Activated naive CD4-positive, alpha-beta T cell treated with anti-CD3 and anti-CD28 coated beads for 36 hours (primary cell): Measurements from ENCODE around the gene MAOB. TPM values are rescaled to one million over a fixed set of nuclear protein-coding genes. Genes with fewer than 3 reads are reported as not detected.

Experiments used
- CTCF ChIA-PET: fragments of 350-600 bp; sonication (Branson Sonifier 250); formaldehyde crosslinking; loops from one replicate; lab custom pipeline; 2021; ENCODE audit warnings: antibody characterized with exemption; lab: Charles Lee
- DNase-seq: peaks from one replicate; pipeline ENCODE4 v3.0.0-alpha.2; 2020
- H3K27ac Mint-ChIP-seq: one replicate; pipeline ENCODE4 v1.8.0; 2021; ENCODE audit warnings: mild to moderate bottlenecking, mixed read lengths
- H3K27me3 Mint-ChIP-seq: one replicate; pipeline ENCODE4 v1.8.0; 2021; ENCODE audit warnings: low read depth, mixed read lengths
- H3K36me3 Mint-ChIP-seq: one replicate; pipeline ENCODE4 v1.8.0; 2021; ENCODE audit warnings: low read depth, mixed read lengths
- H3K4me1 Mint-ChIP-seq: one replicate; pipeline ENCODE4 v1.8.0; 2021; ENCODE audit warnings: low read depth, mixed read lengths
- H3K4me3 Mint-ChIP-seq: one replicate; pipeline ENCODE4 v1.8.0; 2021; ENCODE audit warnings: mild to moderate bottlenecking, moderate library complexity, mixed read lengths
- H3K9me3 Mint-ChIP-seq: one replicate; pipeline ENCODE4 v1.8.0; 2021; ENCODE audit warnings: mixed read lengths
- intact Hi-C: fragments of 100-400 bp; cut with micrococcal nuclease; formaldehyde crosslinking; loops from one replicate; pipeline ENCODE4 v1.15.1; 2023
- total RNA-seq, 2 experiments: library from RNA; stranded (reverse); gene quantifications; one replicate each; pipeline ENCODE4 v1.2.3, GENCODE V29; 2021

MAOB gene
- total RNA-seq, 2 experiments from 2014 or later: not detected

DNA sequence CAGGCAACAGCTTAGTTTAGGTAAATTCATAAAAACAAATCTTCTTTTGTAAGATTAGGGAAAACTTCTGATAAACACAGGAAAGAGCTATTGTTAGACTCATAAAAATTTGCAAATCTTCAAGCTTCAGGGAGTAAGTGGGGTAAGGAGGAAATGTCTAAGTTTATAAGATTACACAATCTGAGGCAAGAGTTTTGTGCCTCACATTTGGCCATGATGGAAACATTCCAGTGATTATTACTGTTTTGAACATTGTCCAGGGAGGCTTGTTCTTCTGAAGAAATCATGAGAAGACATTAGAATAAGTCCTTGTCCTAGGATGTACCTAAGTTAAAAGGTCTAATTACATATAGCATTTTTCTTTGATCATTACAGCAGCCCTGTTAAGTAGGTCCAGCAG lies 72.8 kb downstream of the MAOB start:
- no peak for DNase-seq
- Mint-ChIP-seq H3K36me3 (no peaks in the 10 kb centered on the region), H3K4me1 (peaks cover 11% of the 10 kb centered on the region), H3K9me3 (no peaks in the 10 kb centered on the region), H3K27me3 (no peaks in the 10 kb centered on the region), H3K27ac (no peak overlapping the region), H3K4me3 (no peak overlapping the region)
- intact Hi-C loops: no loop called here
- CTCF ChIA-PET: interaction anchor here (1.1 kb wide), 1 partner anchor 28 kb away, joined by 3 read pairs; no protein-coding TSS in a partner anchor

- no peak for DNase-seq
- no peaks in the 10 kb centered on the region for H3K4me1 Mint-ChIP-seq
- H3K9me3 Mint-ChIP-seq: no peaks in the 10 kb centered on the region
- no peak overlapping the region for H3K27ac Mint-ChIP-seq
- H3K27me3 Mint-ChIP-seq: no peaks in the 10 kb centered on the region
- intact Hi-C loops: no loop called here
- no peak overlapping the region for H3K4me3 Mint-ChIP-seq
- CTCF ChIA-PET: no interaction called here
- no peaks in the 10 kb centered on the region for H3K36me3 Mint-ChIP-seq
These were observed 74.0 kb downstream of the MAOB start for GRCh38 chrX:43808231-43808630.

DNA sequence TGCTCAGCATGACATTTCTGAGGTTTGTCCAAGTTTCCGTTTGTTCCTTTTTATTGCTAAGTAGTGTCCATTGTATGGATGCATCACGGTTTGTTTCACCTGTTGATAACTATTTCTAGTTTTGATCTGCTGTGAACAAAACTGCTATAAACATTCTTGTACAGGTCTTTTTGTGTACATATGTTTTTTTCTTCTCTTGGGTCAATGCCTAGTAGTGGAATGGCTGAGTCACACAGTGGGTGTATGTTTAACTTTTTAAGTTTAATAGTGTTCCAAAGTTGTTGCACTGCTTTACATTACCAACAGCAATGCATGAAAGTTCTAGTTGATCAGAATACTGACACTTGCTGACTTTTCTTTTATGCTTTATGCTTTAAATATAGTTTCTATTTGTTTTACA lies 76.7 kb downstream of the MAOB start:
- Mint-ChIP-seq H3K4me3 (no peak overlapping the region), H3K27me3 (no peaks in the 10 kb centered on the region), H3K27ac (no peak overlapping the region), H3K36me3 (no peaks in the 10 kb centered on the region), H3K9me3 (no peaks in the 10 kb centered on the region), H3K4me1 (no peaks in the 10 kb centered on the region)
- no peak for DNase-seq
- intact Hi-C loops: no loop called here
- CTCF ChIA-PET: no interaction called here

- no peak for DNase-seq
- no peaks in the 10 kb centered on the region for H3K36me3 Mint-ChIP-seq
- intact Hi-C loops: no loop called here
- H3K27me3 Mint-ChIP-seq: no peaks in the 10 kb centered on the region
- H3K27ac Mint-ChIP-seq: no peak overlapping the region
- H3K4me3 Mint-ChIP-seq: no peak overlapping the region
- no peaks in the 10 kb centered on the region for H3K4me1 Mint-ChIP-seq
- CTCF ChIA-PET: no interaction called here
- no peaks in the 10 kb centered on the region for H3K9me3 Mint-ChIP-seq
These were observed 78.2 kb downstream of the MAOB start for GRCh38 chrX:43804021-43804420.

DNA sequence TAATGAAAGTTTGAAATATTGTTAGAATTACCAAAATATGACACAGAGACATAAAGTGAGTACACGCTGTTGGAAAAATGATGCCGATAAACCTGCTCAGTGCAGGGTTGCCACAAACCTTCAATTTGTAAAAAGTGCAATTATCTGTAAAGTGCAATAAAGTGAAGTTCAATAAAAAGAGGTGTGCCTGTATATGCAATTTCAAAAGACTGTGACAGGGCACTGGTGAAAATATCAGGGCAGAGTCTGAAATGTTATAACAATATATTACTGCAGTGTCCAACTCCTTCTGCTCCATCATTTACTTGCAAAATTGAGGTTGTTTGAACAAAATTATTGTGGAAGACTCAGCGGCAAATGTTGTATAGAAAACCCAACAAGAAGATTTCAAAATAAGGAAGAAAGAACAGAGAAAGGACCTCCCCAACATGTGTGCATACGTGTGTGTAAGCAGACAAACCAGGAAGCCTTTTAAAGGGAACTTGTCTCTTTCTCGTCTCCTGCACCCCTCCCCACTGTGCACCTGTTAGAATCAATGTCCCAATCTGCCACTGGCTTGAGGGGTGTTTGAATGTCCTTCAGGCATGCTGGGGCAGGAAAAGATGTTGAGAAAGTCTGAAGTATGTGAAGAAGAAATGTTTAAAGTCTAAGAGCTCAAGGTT lies 96.2 kb downstream of the MAOB start:
- no peaks in the 10 kb centered on the region for H3K36me3 Mint-ChIP-seq
- no peaks in the 10 kb centered on the region for H3K9me3 Mint-ChIP-seq
- H3K4me1 Mint-ChIP-seq: no peaks in the 10 kb centered on the region
- no peak for DNase-seq
- H3K27ac Mint-ChIP-seq: no peak overlapping the region
- no peaks in the 10 kb centered on the region for H3K27me3 Mint-ChIP-seq
- intact Hi-C loops: no loop called here
- CTCF ChIA-PET: no interaction called here
- H3K4me3 Mint-ChIP-seq: no peak overlapping the region

- intact Hi-C loops: no loop called here
- no peak for DNase-seq
- H3K27ac Mint-ChIP-seq: no peak overlapping the region
- H3K4me1 Mint-ChIP-seq: no peaks in the 10 kb centered on the region
- no peaks in the 10 kb centered on the region for H3K27me3 Mint-ChIP-seq
- CTCF ChIA-PET: no interaction called here
- H3K36me3 Mint-ChIP-seq: no peaks in the 10 kb centered on the region
- H3K4me3 Mint-ChIP-seq: no peak overlapping the region
- no peaks in the 10 kb centered on the region for H3K9me3 Mint-ChIP-seq
These were observed 124.2 kb downstream of the MAOB start for GRCh38 chrX:43758044-43758443.

GRCh38 chrX:43756076-43756475 lies 126.2 kb downstream of the MAOB start:
- Mint-ChIP-seq H3K36me3 (no peaks in the 10 kb centered on the region), H3K27ac (no peak overlapping the region), H3K4me3 (no peak overlapping the region), H3K27me3 (no peaks in the 10 kb centered on the region), H3K4me1 (no peaks in the 10 kb centered on the region), H3K9me3 (no peaks in the 10 kb centered on the region)
- intact Hi-C loops: no loop called here
- CTCF ChIA-PET: no interaction called here
- DNase-seq: no peak

DNA sequence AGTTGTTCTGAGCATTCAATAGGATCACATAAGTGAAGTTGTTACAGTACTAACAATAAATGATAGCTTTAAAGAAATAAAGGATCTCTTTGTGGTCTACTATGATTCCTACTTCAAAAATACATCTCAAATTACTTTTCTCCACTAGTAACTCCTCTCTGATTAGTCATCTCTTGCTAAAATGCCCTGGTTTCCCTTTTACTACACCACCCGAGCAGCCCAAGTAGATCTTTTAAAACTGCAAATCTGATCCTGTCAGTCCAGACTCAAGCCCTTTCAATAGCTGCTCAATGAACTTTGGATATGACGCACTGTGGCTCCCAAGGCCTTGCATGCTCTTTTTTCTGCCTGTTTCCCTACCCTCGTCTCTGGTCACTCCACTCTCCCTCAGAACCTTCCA lies 128.6 kb downstream of the MAOB start:
- CTCF ChIA-PET: interaction anchor here (2.6 kb wide), 1 partner anchor 194 kb away, joined by 7 read pairs; no protein-coding TSS in a partner anchor
- Mint-ChIP-seq H3K36me3 (no peaks in the 10 kb centered on the region), H3K27me3 (no peaks in the 10 kb centered on the region), H3K4me3 (no peak overlapping the region), H3K4me1 (no peaks in the 10 kb centered on the region), H3K9me3 (no peaks in the 10 kb centered on the region), H3K27ac (no peak overlapping the region)
- no peak for DNase-seq
- intact Hi-C loops: loop anchor here (5.0 kb wide), 1 partner anchor 1971 kb away; no protein-coding TSS in a partner anchor

GRCh38 chrX:43750248-43750676 lies 132.0 kb downstream of the MAOB start:
- no peaks in the 10 kb centered on the region for H3K9me3 Mint-ChIP-seq
- no peak overlapping the region for H3K4me3 Mint-ChIP-seq
- H3K36me3 Mint-ChIP-seq: no peaks in the 10 kb centered on the region
- H3K4me1 Mint-ChIP-seq: no peaks in the 10 kb centered on the region
- no peak overlapping the region for H3K27ac Mint-ChIP-seq
- H3K27me3 Mint-ChIP-seq: no peaks in the 10 kb centered on the region
- intact Hi-C loops: loop anchor here (1.0 to 5.0 kb wide), 2 partner anchors 191 to 1968 kb away; no protein-coding TSS in a partner anchor
- peak; percentile 46 for DNase-seq
- CTCF ChIA-PET: interaction anchor here (0.7 to 1.7 kb wide), 5 partner anchors 185 to 1970 kb away, joined by 3 to 5 read pairs (median 3); no protein-coding TSS in a partner anchor

- Mint-ChIP-seq H3K27ac (no peak overlapping the region), H3K36me3 (no peaks in the 10 kb centered on the region), H3K9me3 (no peaks in the 10 kb centered on the region), H3K4me1 (no peaks in the 10 kb centered on the region), H3K4me3 (no peak overlapping the region), H3K27me3 (no peaks in the 10 kb centered on the region)
- no peak for DNase-seq
- CTCF ChIA-PET: interaction anchor here (0.7 kb wide), 1 partner anchor 192 kb away, joined by 3 read pairs; no protein-coding TSS in a partner anchor
- intact Hi-C loops: no loop called here
These were observed 134.8 kb downstream of the MAOB start for GRCh38 chrX:43747476-43747875.

GRCh38 chrX:43745938-43746721 lies 136.1 kb downstream of the MAOB start:
- intact Hi-C loops: no loop called here
- no peaks in the 10 kb centered on the region for H3K9me3 Mint-ChIP-seq
- no peaks in the 10 kb centered on the region for H3K4me1 Mint-ChIP-seq
- H3K36me3 Mint-ChIP-seq: no peaks in the 10 kb centered on the region
- H3K27ac Mint-ChIP-seq: no peak overlapping the region
- CTCF ChIA-PET: no interaction called here
- H3K4me3 Mint-ChIP-seq: no peak overlapping the region
- no peaks in the 10 kb centered on the region for H3K27me3 Mint-ChIP-seq
- DNase-seq: no peak

- CTCF ChIA-PET: no interaction called here
- Mint-ChIP-seq H3K27me3 (no peaks in the 10 kb centered on the region), H3K27ac (no peak overlapping the region), H3K9me3 (no peaks in the 10 kb centered on the region), H3K36me3 (no peaks in the 10 kb centered on the region), H3K4me3 (no peak overlapping the region), H3K4me1 (no peaks in the 10 kb centered on the region)
- no peak for DNase-seq
- intact Hi-C loops: no loop called here
These were observed 138.0 kb downstream of the MAOB start for GRCh38 chrX:43744284-43744683.
